Measurements from ENCODE around the gene IMMP2L. TPM values are rescaled to one million over a fixed set of nuclear protein-coding genes. Genes with fewer than 3 reads are reported as not detected.

The IMMP2L gene
- total RNA-seq, 1 donor from 2014 or later: 17.8 TPM

GRCh38 chr7:110698576-110698975 lies 863.7 kb downstream of the IMMP2L start:
- Histone ChIP-seq H3K4me3 (no peak overlapping the region), H3K27me3 (ENCODE audit: low read depth) (no peaks in the 10 kb centered on the region), H3K9me3 (replicated peaks) (no peaks in the 10 kb centered on the region), H3K27ac (replicated peaks) (no peak overlapping the region), H3K4me1 (no peaks in the 10 kb centered on the region), H3K36me3 (no peaks in the 10 kb centered on the region)
- DNase-seq: no peak
- TF ChIP-seq, protein P1, sequence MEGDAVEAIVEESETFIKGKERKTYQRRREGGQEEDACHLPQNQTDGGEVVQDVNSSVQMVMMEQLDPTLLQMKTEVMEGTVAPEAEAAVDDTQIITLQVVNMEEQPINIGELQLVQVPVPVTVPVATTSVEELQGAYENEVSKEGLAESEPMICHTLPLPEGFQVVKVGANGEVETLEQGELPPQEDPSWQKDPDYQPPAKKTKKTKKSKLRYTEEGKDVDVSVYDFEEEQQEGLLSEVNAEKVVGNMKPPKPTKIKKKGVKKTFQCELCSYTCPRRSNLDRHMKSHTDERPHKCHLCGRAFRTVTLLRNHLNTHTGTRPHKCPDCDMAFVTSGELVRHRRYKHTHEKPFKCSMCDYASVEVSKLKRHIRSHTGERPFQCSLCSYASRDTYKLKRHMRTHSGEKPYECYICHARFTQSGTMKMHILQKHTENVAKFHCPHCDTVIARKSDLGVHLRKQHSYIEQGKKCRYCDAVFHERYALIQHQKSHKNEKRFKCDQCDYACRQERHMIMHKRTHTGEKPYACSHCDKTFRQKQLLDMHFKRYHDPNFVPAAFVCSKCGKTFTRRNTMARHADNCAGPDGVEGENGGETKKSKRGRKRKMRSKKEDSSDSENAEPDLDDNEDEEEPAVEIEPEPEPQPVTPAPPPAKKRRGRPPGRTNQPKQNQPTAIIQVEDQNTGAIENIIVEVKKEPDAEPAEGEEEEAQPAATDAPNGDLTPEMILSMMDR (IDR thresholded peaks at IDR 0.05; ENCODE audit: borderline replicate concordance): no peak
- intact Hi-C loops (cut with micrococcal nuclease): no loop called here

- Histone ChIP-seq H3K4me3 (no peak overlapping the region), H3K27ac (replicated peaks) (no peak overlapping the region), H3K4me1 (no peaks in the 10 kb centered on the region), H3K9me3 (replicated peaks) (no peaks in the 10 kb centered on the region), H3K36me3 (peaks cover 2% of the 10 kb centered on the region), H3K27me3 (ENCODE audit: low read depth) (no peaks in the 10 kb centered on the region)
- intact Hi-C loops (cut with micrococcal nuclease): no loop called here
- no peak for DNase-seq
- TF ChIP-seq, protein P1 (IDR thresholded peaks at IDR 0.05; ENCODE audit: borderline replicate concordance): no peak
Observed at GRCh38 chr7:110693344-110693743, 868.9 kb downstream of the IMMP2L start.

- no peak overlapping the region for H3K27ac ChIP-seq (replicated peaks)
- no peaks in the 10 kb centered on the region for H3K27me3 ChIP-seq (ENCODE audit: low read depth)
- no peaks in the 10 kb centered on the region for H3K4me1 ChIP-seq
- peaks cover 2% of the 10 kb centered on the region for H3K36me3 ChIP-seq
- TF ChIP-seq, protein P1 (IDR thresholded peaks at IDR 0.05; ENCODE audit: borderline replicate concordance): no peak
- intact Hi-C loops (cut with micrococcal nuclease): no loop called here
- DNase-seq: no peak
- H3K9me3 ChIP-seq (replicated peaks): no peaks in the 10 kb centered on the region
- no peak overlapping the region for H3K4me3 ChIP-seq
Observed at GRCh38 chr7:110688908-110689307, 873.4 kb downstream of the IMMP2L start.

- Histone ChIP-seq H3K9me3 (replicated peaks) (no peaks in the 10 kb centered on the region), H3K36me3 (no peaks in the 10 kb centered on the region), H3K27me3 (ENCODE audit: low read depth) (no peaks in the 10 kb centered on the region), H3K4me3 (no peak overlapping the region), H3K4me1 (peaks cover 5% of the 10 kb centered on the region), H3K27ac (replicated peaks) (no peak overlapping the region)
- no peak for DNase-seq
- intact Hi-C loops (cut with micrococcal nuclease): no loop called here
- TF ChIP-seq, protein P1 (IDR thresholded peaks at IDR 0.05; ENCODE audit: borderline replicate concordance): no peak
Observed at GRCh38 chr7:110685899-110686298, 876.4 kb downstream of the IMMP2L start.

DNA sequence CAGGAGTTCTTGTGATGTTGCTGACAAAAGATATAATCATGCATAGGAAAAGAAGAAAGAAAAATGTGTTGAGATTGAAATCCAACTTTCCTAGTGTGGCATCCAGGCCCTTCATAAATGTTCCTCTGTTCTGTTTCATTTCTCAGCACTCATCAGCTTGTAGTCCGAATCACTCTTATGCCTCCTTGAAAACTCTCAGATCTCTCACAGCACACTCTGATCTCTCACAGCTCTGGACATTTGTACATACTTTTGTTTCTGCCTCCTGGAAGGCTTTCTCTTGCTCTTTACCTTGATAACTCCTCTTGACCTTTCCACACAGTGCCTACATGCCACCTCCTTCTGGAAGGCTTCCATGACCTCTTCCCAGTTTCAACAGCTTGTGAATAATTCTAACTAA lies 880.4 kb downstream of the IMMP2L start:
- TF ChIP-seq, protein P1 (IDR thresholded peaks at IDR 0.05; ENCODE audit: borderline replicate concordance): no peak
- intact Hi-C loops (cut with micrococcal nuclease): no loop called here

DNA sequence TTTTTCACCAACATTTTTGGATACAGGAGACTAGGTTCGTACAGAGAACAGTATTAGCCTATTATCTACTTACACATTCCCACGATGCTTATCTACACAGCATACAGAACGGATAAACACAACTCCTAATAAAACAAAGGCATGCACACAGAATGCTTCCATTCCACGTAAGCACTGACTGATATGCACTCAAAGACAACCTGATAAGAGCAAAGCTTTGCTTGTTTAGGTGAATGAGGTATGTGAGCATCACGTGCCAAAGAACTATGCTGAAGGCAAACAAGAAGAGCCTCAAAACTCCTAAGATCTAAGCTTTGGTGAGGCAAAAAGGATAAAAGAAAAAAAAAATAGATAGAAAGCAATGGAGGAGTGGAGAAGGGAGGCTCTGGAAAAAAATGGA lies 884.9 kb downstream of the IMMP2L start:
- Histone ChIP-seq H3K9me3 (replicated peaks) (peaks cover 16% of the 10 kb centered on the region), H3K4me1 (peaks cover 5% of the 10 kb centered on the region), H3K27me3 (ENCODE audit: low read depth) (no peaks in the 10 kb centered on the region), H3K36me3 (no peaks in the 10 kb centered on the region), H3K27ac (replicated peaks) (no peak overlapping the region), H3K4me3 (no peak overlapping the region)
- TF ChIP-seq, protein P1 (IDR thresholded peaks at IDR 0.05; ENCODE audit: borderline replicate concordance): no peak
- DNase-seq: no peak
- intact Hi-C loops (cut with micrococcal nuclease): no loop called here

More for the DNA sequence above, 880.4 kb downstream of the IMMP2L start:
- H3K9me3 ChIP-seq (replicated peaks): no peaks in the 10 kb centered on the region
- no peaks in the 10 kb centered on the region for H3K36me3 ChIP-seq
- no peak for DNase-seq
- H3K4me3 ChIP-seq: no peak overlapping the region
- H3K27ac ChIP-seq (replicated peaks): no peak overlapping the region
- peaks cover 5% of the 10 kb centered on the region for H3K4me1 ChIP-seq
- H3K27me3 ChIP-seq (ENCODE audit: low read depth): no peaks in the 10 kb centered on the region

All from left ventricle myocardium inferior (tissue), 1 donor.